Gastroesophageal sphincter (tissue), 3 donors: ENCODE measurements around the gene SLC35B3.

Source experiments
- EP300 ChIP-seq: sonication (generic); formaldehyde crosslinking; IDR thresholded peaks from one replicate; pipeline ENCODE4 v1.6.1; 2017; ENCODE audit warnings: antibody characterized with exemption, mild to moderate bottlenecking
- TF ChIP-seq, protein P1 (sequence below), 4 experiments: fragments of 200-600 bp in 2 of 4; fragments of 450-650 bp in 2 of 4; sonication (generic) in 1 of 4; IDR thresholded peaks; one replicate each; pipeline ENCODE4 v1.5.1; 2017 to 2019; ENCODE audit warnings: antibody characterized with exemption in 4 of 4, mild to moderate bottlenecking in 2 of 4, moderate library complexity in 2 of 4

DNA sequence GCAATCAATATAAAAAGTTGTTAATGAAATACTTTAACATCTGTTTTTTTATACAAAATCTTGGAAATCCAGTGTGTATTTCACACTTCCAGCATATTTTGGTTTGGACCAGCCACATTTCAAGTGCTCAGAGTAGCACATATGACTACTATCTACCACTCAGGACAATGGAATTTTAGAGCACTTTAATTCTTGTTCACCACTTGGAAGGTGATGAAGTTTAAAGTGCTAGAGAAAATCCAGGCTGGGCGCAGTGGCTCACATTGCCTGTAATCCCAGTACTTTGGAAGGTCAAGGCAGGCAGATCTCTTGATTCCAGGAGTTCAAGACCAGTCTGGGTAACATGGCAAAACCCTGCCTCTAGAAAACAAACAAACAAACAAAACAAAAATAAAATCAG is 6.1 kb upstream of the SLC35B3 start:
- no peak for TF ChIP-seq EP300
- TF ChIP-seq, protein P1, sequence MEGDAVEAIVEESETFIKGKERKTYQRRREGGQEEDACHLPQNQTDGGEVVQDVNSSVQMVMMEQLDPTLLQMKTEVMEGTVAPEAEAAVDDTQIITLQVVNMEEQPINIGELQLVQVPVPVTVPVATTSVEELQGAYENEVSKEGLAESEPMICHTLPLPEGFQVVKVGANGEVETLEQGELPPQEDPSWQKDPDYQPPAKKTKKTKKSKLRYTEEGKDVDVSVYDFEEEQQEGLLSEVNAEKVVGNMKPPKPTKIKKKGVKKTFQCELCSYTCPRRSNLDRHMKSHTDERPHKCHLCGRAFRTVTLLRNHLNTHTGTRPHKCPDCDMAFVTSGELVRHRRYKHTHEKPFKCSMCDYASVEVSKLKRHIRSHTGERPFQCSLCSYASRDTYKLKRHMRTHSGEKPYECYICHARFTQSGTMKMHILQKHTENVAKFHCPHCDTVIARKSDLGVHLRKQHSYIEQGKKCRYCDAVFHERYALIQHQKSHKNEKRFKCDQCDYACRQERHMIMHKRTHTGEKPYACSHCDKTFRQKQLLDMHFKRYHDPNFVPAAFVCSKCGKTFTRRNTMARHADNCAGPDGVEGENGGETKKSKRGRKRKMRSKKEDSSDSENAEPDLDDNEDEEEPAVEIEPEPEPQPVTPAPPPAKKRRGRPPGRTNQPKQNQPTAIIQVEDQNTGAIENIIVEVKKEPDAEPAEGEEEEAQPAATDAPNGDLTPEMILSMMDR (IDR thresholded peaks at IDR 0.05), result no peak
